ENCODE results near the gene CEP70.

GRCh38 chr3:138464491-138464860, 129.6 kb downstream of the CEP70 start:
- no peak for TF ChIP-seq POLR2A (IDR thresholded peaks at IDR 0.05; ENCODE audit: low read depth, low read length)
- TF ChIP-seq POLR2AphosphoS5 (IDR thresholded peaks at IDR 0.05; ENCODE audit: low read depth, low read length), result no peak
- TF ChIP-seq TAF1 (IDR thresholded peaks at IDR 0.05; ENCODE audit: low read depth, low read length), result no peak
- no peak for TF ChIP-seq SPI1 (IDR thresholded peaks at IDR 0.05; ENCODE audit: low read depth, low read length)
